NOMO-1 (cell line): Measurements from ENCODE around the gene ZNF423.
A peak's percentile ranks its signal among the peaks of the same experiment; 100 is the strongest.

ENCODE experiments used
- DNase-seq, 2 experiments: peaks; one replicate each; lab custom pipeline; 2025; ENCODE audit not compliant: unreplicated experiment in 2 of 2; lab: John Stamatoyannopoulos, UW

ZNF423 gene

GRCh38 chr16:49734331-49734730 is 121.6 kb downstream of the ZNF423 start:
- DNase-seq: no peak

- no peak for DNase-seq
Observed at GRCh38 chr16:49733313-49734009, 122.5 kb downstream of the ZNF423 start.

GRCh38 chr16:49731911-49732310 is 124.0 kb downstream of the ZNF423 start:
- no peak for DNase-seq

- DNase-seq: no peak
Observed at GRCh38 chr16:49730772-49731171, 125.1 kb downstream of the ZNF423 start.

GRCh38 chr16:49727611-49728010 is 128.3 kb downstream of the ZNF423 start:
- DNase-seq: no peak

- no peak for DNase-seq
Observed at GRCh38 chr16:49726155-49726554, 129.8 kb downstream of the ZNF423 start.

- no peak for DNase-seq
Observed at GRCh38 chr16:49725651-49726050, 130.3 kb downstream of the ZNF423 start.

- no peak for DNase-seq
Observed at GRCh38 chr16:49724774-49725173, 131.1 kb downstream of the ZNF423 start.

GRCh38 chr16:49723310-49723709 is 132.6 kb downstream of the ZNF423 start:
- DNase-seq: no peak

GRCh38 chr16:49720225-49720624 is 135.7 kb downstream of the ZNF423 start:
- no peak for DNase-seq

- no peak for DNase-seq
Observed at GRCh38 chr16:49717689-49718088, 138.2 kb downstream of the ZNF423 start.

GRCh38 chr16:49716339-49716934 is 139.5 kb downstream of the ZNF423 start:
- DNase-seq: no peak

- no peak for DNase-seq
Observed at GRCh38 chr16:49713770-49714169, 142.1 kb downstream of the ZNF423 start.

- no peak for DNase-seq
Observed at GRCh38 chr16:49712542-49712941, 143.4 kb downstream of the ZNF423 start.

- DNase-seq: no peak
Observed at GRCh38 chr16:49712106-49712505, 143.8 kb downstream of the ZNF423 start.

- DNase-seq: no peak
Observed at GRCh38 chr16:49709057-49709456, 146.9 kb downstream of the ZNF423 start.

- no peak for DNase-seq
Observed at GRCh38 chr16:49708491-49708890, 147.4 kb downstream of the ZNF423 start.

- no peak for DNase-seq
Observed at GRCh38 chr16:49706620-49707355, 149.1 kb downstream of the ZNF423 start.

GRCh38 chr16:49704586-49705155 is 151.2 kb downstream of the ZNF423 start:
- peak in 1 of 2 experiments; percentile 0 for DNase-seq

GRCh38 chr16:49703483-49703882 is 152.4 kb downstream of the ZNF423 start:
- no peak for DNase-seq

GRCh38 chr16:49701789-49702494 is 154.0 kb downstream of the ZNF423 start:
- no peak for DNase-seq
